GM18508 (cell line): Measurements from ENCODE around the gene PRDX2.
"Not testable (repeated sequence)": the region's sequence is repeated elsewhere in the genome, so short reads cannot be mapped to it uniquely, and the experiment has no call there.

Experiments
- ATAC-seq: cut with Tn5 transposase; IDR thresholded peaks from one replicate; pipeline ENCODE4 v1.9.1; 2021; ENCODE audit warnings: moderate number of reproducible peaks; ENCODE audit not compliant: insufficient read depth, unreplicated experiment

The PRDX2 gene

GRCh38 chr19:12828494-12828893 lies 26.9 kb upstream of the PRDX2 start:
- no peak for ATAC-seq

- no peak for ATAC-seq
These were observed 23.9 kb upstream of the PRDX2 start for GRCh38 chr19:12825254-12826131.

- no peak for ATAC-seq
These were observed 20.2 kb upstream of the PRDX2 start for GRCh38 chr19:12821761-12822160.

- ATAC-seq: not testable (repeated sequence)
These were observed 16.2 kb upstream of the PRDX2 start for GRCh38 chr19:12817810-12818209.

- not testable (repeated sequence) for ATAC-seq
These were observed 15.6 kb upstream of the PRDX2 start for GRCh38 chr19:12817188-12817587.

GRCh38 chr19:12815088-12815487 lies 13.5 kb upstream of the PRDX2 start:
- ATAC-seq: no peak

- ATAC-seq: no peak
These were observed 4.9 kb upstream of the PRDX2 start, which contains the start of gene RNASEH2A for GRCh38 chr19:12806242-12807081. TSS of gene RNASEH2A (plus strand) at chr19:12806584. CDS start at chr19:12806674, 90 bp downstream.

- ATAC-seq: no peak
These were observed 2.5 kb upstream of the PRDX2 start for GRCh38 chr19:12804051-12804450.

GRCh38 chr19:12802267-12803106 lies 887 bp upstream of the PRDX2 start:
- no peak for ATAC-seq

GRCh38 chr19:12800923-12801465 lies 606 bp downstream of the PRDX2 start:
- no peak for ATAC-seq

- ATAC-seq: no peak
These were observed 1.2 kb downstream of the PRDX2 start for GRCh38 chr19:12800466-12800770.

- ATAC-seq: no peak
These were observed 1.7 kb downstream of the PRDX2 start for GRCh38 chr19:12799742-12800465.

GRCh38 chr19:12797607-12798006 lies 4.0 kb downstream of the PRDX2 start:
- not testable (repeated sequence) for ATAC-seq

GRCh38 chr19:12797141-12797587 lies 4.4 kb downstream of the PRDX2 start:
- no peak for ATAC-seq

GRCh38 chr19:12796146-12797071 lies 5.2 kb downstream of the PRDX2 start:
- ATAC-seq: no peak

GRCh38 chr19:12794971-12795381 lies 6.6 kb downstream of the PRDX2 start:
- no peak for ATAC-seq

GRCh38 chr19:12794196-12794941 lies 7.2 kb downstream of the PRDX2 start:
- ATAC-seq: no peak
